Mesodermal cell (in vitro differentiated cells): ENCODE measurements around the gene FREM1.

Experiments used
- H3K27ac ChIP-seq: 2 replicates; pipeline ENCODE4 v1.7.0; 2013; ENCODE audit warnings: mild to moderate bottlenecking, low read depth, low read length, moderate library complexity; ENCODE audit not compliant: severe bottlenecking
- H3K36me3 ChIP-seq: 2 replicates; pipeline ENCODE4 v1.7.1; 2013; ENCODE audit warnings: mild to moderate bottlenecking, low read length, moderate library complexity; ENCODE audit not compliant: control insufficient read depth, insufficient read depth
- H3K4me1 ChIP-seq: one replicate; pipeline ENCODE4 v1.7.1; 2013; ENCODE audit warnings: mild to moderate bottlenecking, low read length; ENCODE audit not compliant: insufficient read depth, control insufficient read depth, poor library complexity, severe bottlenecking
- H3K4me3 ChIP-seq: 2 replicates; pipeline ENCODE4 v1.7.0; 2013; ENCODE audit warnings: low read length, control low read depth, mild to moderate bottlenecking; ENCODE audit not compliant: insufficient read depth, poor library complexity, severe bottlenecking; ENCODE audit errors: extremely low read depth
- H3K9me3 ChIP-seq: 2 replicates; pipeline ENCODE4 v1.7.1; 2013; ENCODE audit warnings: mild to moderate bottlenecking, low read length, moderate library complexity; ENCODE audit not compliant: control insufficient read depth
- WGBS, 2 experiments: methylation state at CpG; one replicate each; pipeline ENCODE4 v1.1.5; 2013; ENCODE audit warnings: missing lambda C conversion rate in 2 of 2; ENCODE audit not compliant: insufficient coverage in 2 of 2; 5-methylcytosine and 5-hydroxymethylcytosine counted together

Gene FREM1

GRCh38 chr9:14909601-14909960, 647 bp downstream of the FREM1 start:
- H3K9me3 ChIP-seq: no peaks in the 10 kb centered on the region
- H3K36me3 ChIP-seq: no peaks in the 10 kb centered on the region
- peak overlapping the region; percentile 84 for H3K27ac ChIP-seq
- 53 to 77% methylated on average over 2 of the region's 2 CpGs for WGBS, 2 experiments
- H3K4me3 ChIP-seq: peak overlapping the region; percentile 24
- no peaks in the 10 kb centered on the region for H3K4me1 ChIP-seq

- H3K4me1 ChIP-seq: no peaks in the 10 kb centered on the region
- peak overlapping the region; percentile 24 for H3K4me3 ChIP-seq
- peak overlapping the region; percentile 13 for H3K27ac ChIP-seq
- no peaks in the 10 kb centered on the region for H3K9me3 ChIP-seq
- H3K36me3 ChIP-seq: no peaks in the 10 kb centered on the region
These were observed 1.0 kb downstream of the FREM1 start for GRCh38 chr9:14909181-14909580.

- peak overlapping the region; percentile 24 for H3K4me3 ChIP-seq
- no peaks in the 10 kb centered on the region for H3K9me3 ChIP-seq
- WGBS, 2 experiments: 62 to 100% methylated on average over 1 to 3 of the region's 5 CpGs
- no peaks in the 10 kb centered on the region for H3K36me3 ChIP-seq
- no peaks in the 10 kb centered on the region for H3K4me1 ChIP-seq
- H3K27ac ChIP-seq: peak overlapping the region; percentile 13
These were observed 1.7 kb downstream of the FREM1 start for GRCh38 chr9:14908295-14909180.

- H3K36me3 ChIP-seq: no peaks in the 10 kb centered on the region
- no peaks in the 10 kb centered on the region for H3K9me3 ChIP-seq
- no peak overlapping the region for H3K4me3 ChIP-seq
- H3K4me1 ChIP-seq: no peaks in the 10 kb centered on the region
- no peak overlapping the region for H3K27ac ChIP-seq
- WGBS, 2 experiments: no CpG with 5 or more reads among the region's 1 CpG
These were observed 2.5 kb downstream of the FREM1 start for GRCh38 chr9:14907696-14908095.

GRCh38 chr9:14907360-14907685, 2.9 kb downstream of the FREM1 start:
- Histone ChIP-seq H3K9me3 (no peaks in the 10 kb centered on the region), H3K4me3 (no peak overlapping the region), H3K36me3 (no peaks in the 10 kb centered on the region), H3K27ac (peak overlapping the region; percentile 13), H3K4me1 (no peaks in the 10 kb centered on the region)
- 27 to 57% methylated on average over 2 to 4 of the region's 5 CpGs for WGBS, 2 experiments

GRCh38 chr9:14906644-14907359, 3.4 kb downstream of the FREM1 start:
- 33% methylated on average over 1 of the region's 2 CpGs; no CpG with 5 or more reads in 1 of the 2 experiments for WGBS, 2 experiments
- H3K9me3 ChIP-seq: no peaks in the 10 kb centered on the region
- H3K4me3 ChIP-seq: no peak overlapping the region
- H3K36me3 ChIP-seq: no peaks in the 10 kb centered on the region
- no peaks in the 10 kb centered on the region for H3K4me1 ChIP-seq
- peak overlapping the region; percentile 38 for H3K27ac ChIP-seq

GRCh38 chr9:14906000-14906399, 4.2 kb downstream of the FREM1 start:
- Histone ChIP-seq H3K27ac (peak overlapping the region; percentile 38), H3K9me3 (no peaks in the 10 kb centered on the region), H3K4me3 (no peak overlapping the region), H3K36me3 (no peaks in the 10 kb centered on the region), H3K4me1 (no peaks in the 10 kb centered on the region)
- WGBS, 2 experiments: 84 to 100% methylated on average over 2 to 3 of the region's 5 CpGs

- H3K9me3 ChIP-seq: no peaks in the 10 kb centered on the region
- H3K36me3 ChIP-seq: no peaks in the 10 kb centered on the region
- no peaks in the 10 kb centered on the region for H3K4me1 ChIP-seq
- WGBS, 2 experiments: 100% methylated on average over 1 of the region's 1 CpG; no CpG with 5 or more reads in 1 of the 2 experiments
- no peak overlapping the region for H3K4me3 ChIP-seq
- H3K27ac ChIP-seq: no peak overlapping the region
These were observed 7.2 kb downstream of the FREM1 start for GRCh38 chr9:14903040-14903439.

- H3K9me3 ChIP-seq: no peaks in the 10 kb centered on the region
- no peaks in the 10 kb centered on the region for H3K4me1 ChIP-seq
- WGBS, 2 experiments: 88% methylated on average over 1 of the region's 1 CpG; no CpG with 5 or more reads in 1 of the 2 experiments
- no peak overlapping the region for H3K27ac ChIP-seq
- no peaks in the 10 kb centered on the region for H3K36me3 ChIP-seq
- no peak overlapping the region for H3K4me3 ChIP-seq
These were observed 7.7 kb downstream of the FREM1 start for GRCh38 chr9:14902561-14902960.

GRCh38 chr9:14899815-14900193, 10.4 kb downstream of the FREM1 start:
- Histone ChIP-seq H3K4me1 (no peaks in the 10 kb centered on the region), H3K27ac (no peak overlapping the region), H3K4me3 (no peak overlapping the region), H3K36me3 (no peaks in the 10 kb centered on the region), H3K9me3 (no peaks in the 10 kb centered on the region)
- 100% methylated on average over 1 to 2 of the region's 4 CpGs for WGBS, 2 experiments
